ENCODE data around the gene AGBL1. TPM values are rescaled to one million over a fixed set of nuclear protein-coding genes. Genes with fewer than 3 reads are reported as not detected.

AGBL1 gene
- total RNA-seq, 1 donor from 2014 or later: not detected

GRCh38 chr15:86558686-86559085 lies 479.0 kb downstream of the AGBL1 start:
- no peak overlapping the region for H3K9ac ChIP-seq (ENCODE audit: low read length)
- Mint-ChIP-seq H3K27me3 (ENCODE audit: low read depth, unreplicated experiment) (no peaks in the 10 kb centered on the region), H3K9me3 (ENCODE audit: unreplicated experiment) (peaks cover 12% of the 10 kb centered on the region), H3K27ac (ENCODE audit: unreplicated experiment) (no peak overlapping the region), H3K4me1 (ENCODE audit: low read depth, unreplicated experiment) (peaks cover 27% of the 10 kb centered on the region), H3K4me3 (ENCODE audit: unreplicated experiment) (no peak overlapping the region), H3K36me3 (ENCODE audit: low read depth, unreplicated experiment) (no peaks in the 10 kb centered on the region)
- H3K27ac ChIP-seq (ENCODE audit: low read depth, low read length): no peak overlapping the region
- H3K79me2 ChIP-seq (ENCODE audit: insufficient read depth, low read length): no peaks in the 10 kb centered on the region
- no peaks in the 10 kb centered on the region for H3K27me3 ChIP-seq (ENCODE audit: insufficient read depth, low read length)
- TF ChIP-seq CTCF (IDR thresholded peaks at IDR 0.05; ENCODE audit: insufficient read depth, low read depth, low read length) (no peak), EZH2 (IDR thresholded peaks at IDR 0.05; ENCODE audit: insufficient read depth, low read length) (no peak)
- FAIRE-seq: no peak
- DNase-seq (ENCODE audit: low read depth): no peak
- H2AFZ ChIP-seq (ENCODE audit: low read depth, low read length): no peak overlapping the region
- no peak overlapping the region for H3K4me2 ChIP-seq (ENCODE audit: low read length)
- H3K4me1 ChIP-seq (ENCODE audit: insufficient read depth, low read length): no peaks in the 10 kb centered on the region
- no peaks in the 10 kb centered on the region for H3K9me3 ChIP-seq (ENCODE audit: insufficient read depth, low read depth, low read length)
- H3K36me3 ChIP-seq (ENCODE audit: insufficient read depth, low read length): no peaks in the 10 kb centered on the region
- no peaks in the 10 kb centered on the region for H4K20me1 ChIP-seq (ENCODE audit: insufficient read depth, low read length)
- H3K4me3 ChIP-seq (ENCODE audit: insufficient read depth, low read depth, low read length): no peak overlapping the region

- Mint-ChIP-seq H3K27me3 (ENCODE audit: low read depth, unreplicated experiment) (no peaks in the 10 kb centered on the region), H3K36me3 (ENCODE audit: low read depth, unreplicated experiment) (no peaks in the 10 kb centered on the region), H3K4me1 (ENCODE audit: low read depth, unreplicated experiment) (no peaks in the 10 kb centered on the region), H3K27ac (ENCODE audit: unreplicated experiment) (no peak overlapping the region), H3K4me3 (ENCODE audit: unreplicated experiment) (no peak overlapping the region), H3K9me3 (ENCODE audit: unreplicated experiment) (peaks cover 6% of the 10 kb centered on the region)
- H2AFZ ChIP-seq (ENCODE audit: low read depth, low read length): no peak overlapping the region
- no peaks in the 10 kb centered on the region for H3K27me3 ChIP-seq (ENCODE audit: insufficient read depth, low read length)
- no peaks in the 10 kb centered on the region for H3K36me3 ChIP-seq (ENCODE audit: insufficient read depth, low read length)
- H3K4me3 ChIP-seq (ENCODE audit: insufficient read depth, low read depth, low read length): no peak overlapping the region
- H4K20me1 ChIP-seq (ENCODE audit: insufficient read depth, low read length): no peaks in the 10 kb centered on the region
- no peak overlapping the region for H3K9ac ChIP-seq (ENCODE audit: low read length)
- no peaks in the 10 kb centered on the region for H3K79me2 ChIP-seq (ENCODE audit: insufficient read depth, low read length)
- FAIRE-seq (no peak), DNase-seq (ENCODE audit: low read depth) (no peak)
- no peak overlapping the region for H3K27ac ChIP-seq (ENCODE audit: low read depth, low read length)
- no peaks in the 10 kb centered on the region for H3K4me1 ChIP-seq (ENCODE audit: insufficient read depth, low read length)
- H3K9me3 ChIP-seq (ENCODE audit: insufficient read depth, low read depth, low read length): peaks cover 2% of the 10 kb centered on the region
- no peak overlapping the region for H3K4me2 ChIP-seq (ENCODE audit: low read length)
- TF ChIP-seq EZH2 (IDR thresholded peaks at IDR 0.05; ENCODE audit: insufficient read depth, low read length): no peak
- no peak for TF ChIP-seq CTCF (IDR thresholded peaks at IDR 0.05; ENCODE audit: insufficient read depth, low read depth, low read length)
Observed at GRCh38 chr15:86568378-86568777, 488.7 kb downstream of the AGBL1 start.

DNA sequence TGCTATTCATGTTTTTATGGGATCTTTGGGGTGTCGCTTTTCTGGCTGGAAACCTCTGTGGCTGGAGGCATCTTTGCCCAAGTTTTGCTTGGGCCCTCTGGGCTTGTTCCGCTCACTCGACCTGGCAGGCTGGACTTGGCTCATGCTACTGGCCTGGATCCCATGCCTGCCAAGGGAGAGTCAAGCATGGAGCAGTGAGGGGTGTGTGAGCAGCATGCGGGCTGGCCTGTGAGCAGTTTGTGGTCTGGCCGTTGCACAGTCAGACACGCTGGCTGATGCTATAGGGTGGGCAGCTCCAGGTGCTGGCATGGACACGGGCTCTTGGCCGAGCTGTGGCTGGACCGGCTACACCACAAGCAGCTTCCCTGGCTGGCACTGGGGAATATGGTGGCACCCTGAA lies 491.1 kb downstream of the AGBL1 start:
- no peak for DNase-seq (ENCODE audit: low read depth)

More for the DNA sequence above, 491.1 kb downstream of the AGBL1 start:
- no peak overlapping the region for H3K27ac Mint-ChIP-seq (ENCODE audit: unreplicated experiment)
- H4K20me1 ChIP-seq (ENCODE audit: insufficient read depth, low read length): no peaks in the 10 kb centered on the region
- H3K79me2 ChIP-seq (ENCODE audit: insufficient read depth, low read length): no peaks in the 10 kb centered on the region
- H2AFZ ChIP-seq (ENCODE audit: low read depth, low read length): no peak overlapping the region
- H3K4me1 Mint-ChIP-seq (ENCODE audit: low read depth, unreplicated experiment): no peaks in the 10 kb centered on the region
- no peaks in the 10 kb centered on the region for H3K4me1 ChIP-seq (ENCODE audit: insufficient read depth, low read length)
- TF ChIP-seq EZH2 (IDR thresholded peaks at IDR 0.05; ENCODE audit: insufficient read depth, low read length) (no peak), CTCF (IDR thresholded peaks at IDR 0.05; ENCODE audit: insufficient read depth, low read depth, low read length) (no peak)
- H3K36me3 Mint-ChIP-seq (ENCODE audit: low read depth, unreplicated experiment): no peaks in the 10 kb centered on the region
- no peak overlapping the region for H3K4me2 ChIP-seq (ENCODE audit: low read length)
- H3K9me3 Mint-ChIP-seq (ENCODE audit: unreplicated experiment): no peaks in the 10 kb centered on the region
- peaks cover 2% of the 10 kb centered on the region for H3K9me3 ChIP-seq (ENCODE audit: insufficient read depth, low read depth, low read length)
- no peak overlapping the region for H3K9ac ChIP-seq (ENCODE audit: low read length)
- FAIRE-seq: no peak
- H3K27ac ChIP-seq (ENCODE audit: low read depth, low read length): no peak overlapping the region
- H3K4me3 Mint-ChIP-seq (ENCODE audit: unreplicated experiment): no peak overlapping the region
- H3K4me3 ChIP-seq (ENCODE audit: insufficient read depth, low read depth, low read length): no peak overlapping the region
- no peaks in the 10 kb centered on the region for H3K27me3 ChIP-seq (ENCODE audit: insufficient read depth, low read length)
- no peaks in the 10 kb centered on the region for H3K27me3 Mint-ChIP-seq (ENCODE audit: low read depth, unreplicated experiment)
- H3K36me3 ChIP-seq (ENCODE audit: insufficient read depth, low read length): no peaks in the 10 kb centered on the region
